GM12878 (cell line): ENCODE results near the gene CCDC170. TPM values are rescaled to one million over a fixed set of nuclear protein-coding genes. Genes with fewer than 3 reads are reported as not detected.

ENCODE experiments used
- ATAC-seq: fragments of 200-7000 bp; cut with Tn5 transposase; 3 replicates; pipeline ENCODE4 v1.9.1; 2020; ENCODE audit warnings: mild to moderate bottlenecking, moderate library complexity
- BruUV-seq: library from RNA; stranded (reverse); fragments of 400-500 nt; replicated peaks from 2 replicates; lab custom pipeline; 2021; lab: Mats Ljungman, UMichigan
- CTCF ChIA-PET: fragments of 300-600 bp; sonication (Branson Sonifier 250); formaldehyde crosslinking; extraction: SDS; loops from one replicate; lab custom pipeline; 2021; ENCODE audit warnings: inconsistent platforms; lab: Yijun Ruan, JAX
- POLR2A ChIA-PET: fragments of 350-600 bp; formaldehyde crosslinking; extraction: SDS; loops from one replicate; lab custom pipeline; 2021; ENCODE audit warnings: inconsistent platforms; lab: Charles Lee
- RAD21 ChIA-PET: fragments of 300-600 bp; sonication (Branson Sonifier 250); formaldehyde crosslinking; loops from one replicate; lab custom pipeline; 2023; ENCODE audit warnings: antibody characterized with exemption; ENCODE audit not compliant: unreplicated experiment; lab: Charles Lee
- SMC1A ChIA-PET: fragments of 300-600 bp; sonication (Branson Sonifier 250); formaldehyde crosslinking; loops from one replicate; lab custom pipeline; 2023; ENCODE audit not compliant: unreplicated experiment, uncharacterized antibody; lab: Charles Lee
- DNase-seq: peaks from one replicate; pipeline ENCODE4 v3.0.0-alpha.2; 2011; ENCODE audit warnings: low read depth, low spot score
- FAIRE-seq: peaks from 3 replicates; lab custom pipeline; 2011; peaks lifted over from hg19 to GRCh38; lab: Jason Lieb, UNC
- H2AFZ ChIP-seq: 2 replicates; pipeline ENCODE4 v1.6.0; 2011; ENCODE audit warnings: low read depth, low read length, control low read depth; ENCODE audit not compliant: control insufficient read depth
- H3K27ac ChIP-seq: 2 replicates; pipeline ENCODE4 v1.5.1; 2011; ENCODE audit warnings: control low read depth; ENCODE audit not compliant: control insufficient read depth, insufficient read depth
- H3K27me3 ChIP-seq, 2 experiments: replicated peaks in 1 of 2; 2 replicates each; pipeline versions ENCODE4 v1.6.0 to v1.6.1; 2011; ENCODE audit warnings: low read length in 1 of 2; ENCODE audit not compliant: control insufficient read depth in 2 of 2, insufficient read depth in 2 of 2
- H3K36me3 ChIP-seq, 2 experiments: 2 replicates each; pipeline ENCODE4 v1.5.1; 2011; ENCODE audit warnings: low read length in 1 of 2; ENCODE audit not compliant: control insufficient read depth in 2 of 2, insufficient read depth in 2 of 2
- H3K4me1 ChIP-seq: 2 replicates; pipeline ENCODE4 v1.6.1; 2011; ENCODE audit warnings: mild to moderate bottlenecking, low read length, moderate library complexity, mixed read lengths; ENCODE audit not compliant: control insufficient read depth, insufficient read depth
- H3K4me2 ChIP-seq: 2 replicates; pipeline ENCODE4 v1.6.0; 2011; ENCODE audit warnings: control low read depth; ENCODE audit not compliant: control insufficient read depth, insufficient read depth
- H3K4me3 ChIP-seq: fragments of 200-600 bp; sonication (generic); 2 replicates; pipeline ENCODE4 v1.5.1; 2016
- H3K79me2 ChIP-seq: 2 replicates; pipeline ENCODE4 v1.6.0; 2011; ENCODE audit warnings: low read length; ENCODE audit not compliant: control insufficient read depth, insufficient read depth
- H3K9ac ChIP-seq: 2 replicates; pipeline ENCODE4 v1.8.0; 2011; ENCODE audit warnings: low read length, control low read depth, mixed read lengths; ENCODE audit not compliant: control insufficient read depth, insufficient read depth
- H3K9me3 ChIP-seq: replicated peaks from 3 replicates; pipeline ENCODE4 v1.5.1; 2011; ENCODE audit warnings: mild to moderate bottlenecking, low read length; ENCODE audit not compliant: control insufficient read depth, insufficient read depth
- H4K20me1 ChIP-seq: 2 replicates; pipeline ENCODE4 v1.6.0; 2011; ENCODE audit not compliant: control insufficient read depth, insufficient read depth
- BMI1 ChIP-seq: fragments of 450-650 bp; IDR thresholded peaks from 2 replicates; pipeline ENCODE4 v1.6.1; 2016; ENCODE audit warnings: mild to moderate bottlenecking, moderate library complexity, borderline replicate concordance
- HDAC6 ChIP-seq: fragments of 200-600 bp; sonication (generic); IDR thresholded peaks from one replicate; pipeline ENCODE4 v1.8.0; 2017; ENCODE audit warnings: antibody characterized with exemption; ENCODE audit not compliant: unreplicated experiment
- IKZF1 ChIP-seq: fragments of 450-650 bp; conservative IDR thresholded peaks from 2 replicates; pipeline ENCODE4 v1.6.1; 2017; ENCODE audit warnings: antibody characterized with exemption, mild to moderate bottlenecking
- MEF2B ChIP-seq: fragments of 450-650 bp; IDR thresholded peaks from 2 replicates; pipeline ENCODE4 v1.6.1; 2018; ENCODE audit warnings: mild to moderate bottlenecking, moderate library complexity; ENCODE audit not compliant: partially characterized antibody, poor library complexity, severe bottlenecking
- MTA2 ChIP-seq: fragments of 450-650 bp; IDR thresholded peaks from 2 replicates; pipeline ENCODE4 v1.6.1; 2016; ENCODE audit warnings: low read depth, mild to moderate bottlenecking, moderate library complexity
- POLR2A ChIP-seq: IDR thresholded peaks from 2 replicates; pipeline ENCODE4 v1.6.1; 2011; ENCODE audit warnings: low read depth, mild to moderate bottlenecking, low read length
- RFX5 ChIP-seq: IDR thresholded peaks from 2 replicates; pipeline ENCODE4 v1.6.1; 2011; ENCODE audit warnings: low read depth, low read length, improper control_type of control experiment
- SREBF1 ChIP-seq: IDR thresholded peaks from 2 replicates; pipeline ENCODE4 v1.6.1; 2012; ENCODE audit warnings: mild to moderate bottlenecking, low read length
- STAT3 ChIP-seq: IDR thresholded peaks from 2 replicates; pipeline ENCODE4 v1.6.1; 2011; ENCODE audit warnings: low read depth, low read length, improper control_type of control experiment
- YBX1 ChIP-seq: fragments of 450-650 bp; IDR thresholded peaks from 2 replicates; pipeline ENCODE4 v1.6.1; 2016; ENCODE audit warnings: antibody characterized with exemption
- ZBTB33 ChIP-seq: fragments of 450-650 bp; IDR thresholded peaks from 2 replicates; pipeline ENCODE4 v1.6.1; 2017; ENCODE audit warnings: mild to moderate bottlenecking
- ZNF217 ChIP-seq: fragments of 450-650 bp; IDR thresholded peaks from 2 replicates; pipeline ENCODE4 v1.6.1; 2017; ENCODE audit warnings: antibody characterized with exemption, mild to moderate bottlenecking
- WGBS: methylation state at CpG from one replicate; pipeline ENCODE4 v1.1.6; 2016; ENCODE audit warnings: low lambda C conversion rate; ENCODE audit not compliant: insufficient replicate concordance, insufficient coverage; ENCODE audit errors: missing lambda C conversion rate; 5-methylcytosine and 5-hydroxymethylcytosine counted together
- in situ Hi-C: fragments of 300-500 bp; cut with MboI; formaldehyde crosslinking; loops from 9 replicates; pipeline ENCODE4 v1.14.3; 2018; ENCODE audit warnings: mixed read lengths
- intact Hi-C: fragments of 100-400 bp; cut with micrococcal nuclease; formaldehyde crosslinking; loops from one replicate; pipeline ENCODE4 v1.14.2; 2022; ENCODE audit not compliant: unreplicated experiment
- polyA plus RNA-seq, 11 experiments: library from polyadenylated mRNA; depleted of rRNA in 4 of 11; unstranded in 6 of 11; stranded (reverse) in 5 of 11; fragments of >200 nt; fragmentation: Nextera tagmentation in 4 of 11; fragmentation: Illumina TruSeq in 1 of 11; extraction: Ambion mirVana in 4 of 11; extraction: Trizol in 1 of 11; gene quantifications; 1 replicate in 1 of 11; 2 replicates in 10 of 11; pipeline versions ENCODE4 v1.2.1 to v1.2.3, GENCODE V29; 2011 to 2016; ENCODE audit warnings: inconsistent platforms in 2 of 11, missing spikeins in 2 of 11, low read depth in 1 of 11
- total RNA-seq, 4 experiments: library from RNA; depleted of rRNA in 3 of 4; stranded (reverse); fragments of >200 nt in 3 of 4; fragmentation: Illumina TruSeq in 1 of 4; extraction: Trizol in 1 of 4; gene quantifications; 2 replicates each; pipeline versions ENCODE4 v1.2.1 to v1.2.3, GENCODE V29; 2013 to 2021
- TF ChIP-seq, protein P1 (sequence below): IDR thresholded peaks from 2 replicates; pipeline ENCODE4 v1.6.1; 2011; ENCODE audit warnings: low read depth, mild to moderate bottlenecking, low read length, moderate library complexity, borderline replicate concordance; ENCODE audit errors: extremely low read depth
- TF ChIP-seq, protein P2 (sequence below): IDR thresholded peaks from 2 replicates; pipeline ENCODE4 v1.6.1; 2012; ENCODE audit warnings: mild to moderate bottlenecking, low read depth, low read length

Gene CCDC170
- total and polyA plus RNA-seq, 10 of the 15 experiments (the other 5 are each of a cell fraction or from before 2014, with no cell fraction given), result not detected

DNA sequence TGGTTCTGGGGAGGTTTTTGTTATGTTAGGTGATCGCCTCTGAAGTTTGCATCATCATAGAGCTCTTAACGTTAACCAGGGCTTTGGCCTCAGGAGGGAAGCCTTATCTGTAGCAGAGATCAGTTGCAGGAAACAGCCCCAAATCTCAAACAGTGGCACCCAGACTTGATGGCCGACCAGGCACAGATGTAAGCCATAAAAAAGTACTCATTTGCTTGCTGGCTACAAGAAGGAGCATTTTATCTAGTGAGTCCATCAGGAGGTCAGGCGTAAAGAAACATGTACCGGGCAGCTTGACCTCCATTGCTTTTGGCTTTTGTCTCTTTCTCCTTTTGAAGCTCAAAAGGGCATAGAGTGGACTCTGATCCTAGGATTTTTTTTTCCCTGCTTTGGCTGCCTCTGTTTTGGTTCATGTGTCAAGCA is 122.3 kb downstream of the CCDC170 start:
- RAD21 ChIA-PET, result interaction anchor here (0.6 kb wide), 1 partner anchor 11 kb away, joined by 3 read pairs; no protein-coding TSS in a partner anchor
- Histone ChIP-seq H2AFZ (no peak overlapping the region), H3K27ac (no peak overlapping the region), H3K4me3 (no peak overlapping the region), H3K9me3 (no peaks in the 10 kb centered on the region), H3K27me3 (no peaks in the 10 kb centered on the region), H3K79me2 (no peaks in the 10 kb centered on the region), H3K36me3 (no peaks in the 10 kb centered on the region), H4K20me1 (no peaks in the 10 kb centered on the region), H3K9ac (no peak overlapping the region), H3K4me2 (no peak overlapping the region), H3K4me1 (no peaks in the 10 kb centered on the region)
- DNase-seq (no peak), ATAC-seq (no peak), FAIRE-seq (no peak)
- POLR2A ChIA-PET, result no interaction called here
- no TSS peak for BruUV-seq
- TF ChIP-seq SREBF1, result no peak
- TF ChIP-seq RFX5, result no peak
- TF ChIP-seq IKZF1, result no peak
- no peak for TF ChIP-seq HDAC6
- no peak for TF ChIP-seq MTA2
- TF ChIP-seq, protein P1, sequence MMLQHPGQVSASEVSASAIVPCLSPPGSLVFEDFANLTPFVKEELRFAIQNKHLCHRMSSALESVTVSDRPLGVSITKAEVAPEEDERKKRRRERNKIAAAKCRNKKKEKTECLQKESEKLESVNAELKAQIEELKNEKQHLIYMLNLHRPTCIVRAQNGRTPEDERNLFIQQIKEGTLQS, result no peak
- TF ChIP-seq STAT3, result no peak
- no peak for TF ChIP-seq ZBTB33
- TF ChIP-seq ZNF217, result no peak
- no peak for TF ChIP-seq POLR2A
- TF ChIP-seq YBX1, result no peak
- TF ChIP-seq BMI1, result no peak
- TF ChIP-seq, protein P2, sequence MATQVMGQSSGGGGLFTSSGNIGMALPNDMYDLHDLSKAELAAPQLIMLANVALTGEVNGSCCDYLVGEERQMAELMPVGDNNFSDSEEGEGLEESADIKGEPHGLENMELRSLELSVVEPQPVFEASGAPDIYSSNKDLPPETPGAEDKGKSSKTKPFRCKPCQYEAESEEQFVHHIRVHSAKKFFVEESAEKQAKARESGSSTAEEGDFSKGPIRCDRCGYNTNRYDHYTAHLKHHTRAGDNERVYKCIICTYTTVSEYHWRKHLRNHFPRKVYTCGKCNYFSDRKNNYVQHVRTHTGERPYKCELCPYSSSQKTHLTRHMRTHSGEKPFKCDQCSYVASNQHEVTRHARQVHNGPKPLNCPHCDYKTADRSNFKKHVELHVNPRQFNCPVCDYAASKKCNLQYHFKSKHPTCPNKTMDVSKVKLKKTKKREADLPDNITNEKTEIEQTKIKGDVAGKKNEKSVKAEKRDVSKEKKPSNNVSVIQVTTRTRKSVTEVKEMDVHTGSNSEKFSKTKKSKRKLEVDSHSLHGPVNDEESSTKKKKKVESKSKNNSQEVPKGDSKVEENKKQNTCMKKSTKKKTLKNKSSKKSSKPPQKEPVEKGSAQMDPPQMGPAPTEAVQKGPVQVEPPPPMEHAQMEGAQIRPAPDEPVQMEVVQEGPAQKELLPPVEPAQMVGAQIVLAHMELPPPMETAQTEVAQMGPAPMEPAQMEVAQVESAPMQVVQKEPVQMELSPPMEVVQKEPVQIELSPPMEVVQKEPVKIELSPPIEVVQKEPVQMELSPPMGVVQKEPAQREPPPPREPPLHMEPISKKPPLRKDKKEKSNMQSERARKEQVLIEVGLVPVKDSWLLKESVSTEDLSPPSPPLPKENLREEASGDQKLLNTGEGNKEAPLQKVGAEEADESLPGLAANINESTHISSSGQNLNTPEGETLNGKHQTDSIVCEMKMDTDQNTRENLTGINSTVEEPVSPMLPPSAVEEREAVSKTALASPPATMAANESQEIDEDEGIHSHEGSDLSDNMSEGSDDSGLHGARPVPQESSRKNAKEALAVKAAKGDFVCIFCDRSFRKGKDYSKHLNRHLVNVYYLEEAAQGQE, result no peak
- TF ChIP-seq MEF2B, result no peak
- in situ Hi-C loops, result no loop called here
- CTCF ChIA-PET, result interaction anchor here (0.9 to 1.5 kb wide), 3 partner anchors 8 to 652 kb away, joined by 3 read pairs; no protein-coding TSS in a partner anchor
- SMC1A ChIA-PET, result no interaction called here
- intact Hi-C loops, result no loop called here
- WGBS, result 48% methylated on average over 5 of the region's 5 CpGs
